ENCODE data around the gene CHIT1.

CHIT1 gene

DNA sequence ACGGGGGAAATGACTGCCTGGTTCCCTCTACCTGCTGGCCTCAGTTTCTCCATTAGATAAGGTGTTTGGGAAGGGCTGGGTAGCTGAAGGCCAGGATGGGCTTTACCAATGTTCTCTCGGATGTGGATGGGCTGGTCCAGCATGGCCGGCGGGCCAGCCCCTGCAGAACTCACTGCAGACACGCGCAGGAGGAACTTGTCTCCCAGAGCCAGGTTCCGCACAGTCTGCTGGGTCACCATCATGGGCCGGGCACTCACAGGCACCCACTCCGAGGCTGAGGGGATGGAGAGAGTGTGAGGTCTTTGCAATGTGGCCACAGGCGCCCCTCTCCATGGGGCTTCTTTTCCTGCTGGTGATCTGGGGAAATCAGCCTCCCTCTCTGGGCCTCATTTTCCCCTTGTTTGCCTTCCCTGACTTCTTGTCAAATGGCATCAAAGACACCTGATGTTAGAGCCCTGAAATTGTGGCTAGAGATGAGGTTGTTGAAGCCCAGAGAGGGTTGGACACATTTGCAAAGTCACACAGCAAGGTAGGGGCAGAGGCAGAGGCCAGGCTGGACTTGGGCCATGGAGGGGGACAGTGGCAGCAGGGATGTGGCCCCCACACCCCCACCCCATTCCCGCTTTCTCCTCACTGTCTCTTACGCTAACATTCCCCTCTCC, 55.0 kb downstream of the CHIT1 start:
- Histone ChIP-seq H3K9me3 (ENCODE audit: control insufficient read depth, insufficient read depth, low read length) (no peaks in the 10 kb centered on the region), H3K4me1 (ENCODE audit: insufficient read depth, low read length) (peaks cover 21% of the 10 kb centered on the region), H3K36me3 (ENCODE audit: insufficient read depth, low read length) (no peaks in the 10 kb centered on the region), H3K9ac (ENCODE audit: low read depth, low read length) (no peak overlapping the region)

DNA sequence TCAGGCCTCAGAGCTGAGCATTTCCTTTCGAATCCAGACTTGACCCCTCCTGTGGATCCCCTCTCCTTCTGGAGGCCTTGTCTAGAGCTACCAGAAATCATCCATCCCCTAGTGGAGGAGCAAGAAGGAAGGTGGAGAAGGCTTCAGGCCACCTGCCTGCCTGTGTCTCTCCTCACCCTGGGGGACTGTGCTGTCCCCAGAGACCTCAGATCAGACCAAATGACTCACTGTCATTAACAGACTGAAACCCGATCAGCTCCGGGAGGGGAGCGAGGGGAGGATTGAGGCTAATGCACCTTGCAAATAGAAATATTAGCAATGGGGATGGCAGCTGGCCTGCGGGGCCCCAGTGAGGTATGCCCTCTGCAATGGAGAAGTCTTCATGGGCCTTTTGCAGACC, 55.9 kb downstream of the CHIT1 start:
- Histone ChIP-seq H3K9ac (ENCODE audit: low read depth, low read length) (no peak overlapping the region), H3K4me1 (ENCODE audit: insufficient read depth, low read length) (peaks cover 18% of the 10 kb centered on the region), H3K9me3 (ENCODE audit: control insufficient read depth, insufficient read depth, low read length) (no peaks in the 10 kb centered on the region), H3K36me3 (ENCODE audit: insufficient read depth, low read length) (no peaks in the 10 kb centered on the region)

DNA sequence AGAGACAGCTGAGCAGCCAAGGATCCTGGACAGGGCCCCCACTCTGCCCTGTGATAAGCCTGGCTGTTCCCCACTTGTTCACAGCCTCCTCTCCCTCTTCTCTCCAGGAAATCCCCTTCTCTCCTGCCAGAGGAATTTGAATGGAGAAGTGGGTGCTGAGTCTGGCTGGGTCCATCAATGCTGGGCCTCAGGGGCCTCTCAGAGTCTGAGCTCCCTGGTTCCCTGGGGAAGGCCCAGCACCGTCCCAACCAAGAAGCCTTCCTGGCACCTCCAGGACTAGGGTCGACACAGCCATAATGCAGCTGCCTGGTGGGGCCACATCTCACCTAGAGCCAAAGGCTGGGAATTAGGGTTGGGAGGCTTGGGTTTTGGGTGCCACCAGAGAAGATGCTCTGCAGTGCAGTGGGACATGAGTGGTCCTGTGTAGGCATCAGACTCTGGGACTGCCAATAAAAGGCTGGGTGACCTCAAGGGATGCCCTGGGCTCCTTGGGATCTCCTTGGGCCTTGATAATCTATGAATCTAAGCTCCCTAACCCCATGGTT, 56.4 kb downstream of the CHIT1 start:
- H3K36me3 ChIP-seq (ENCODE audit: insufficient read depth, low read length), result no peaks in the 10 kb centered on the region
- H3K9me3 ChIP-seq (ENCODE audit: control insufficient read depth, insufficient read depth, low read length), result no peaks in the 10 kb centered on the region
- H3K9ac ChIP-seq (ENCODE audit: low read depth, low read length), result no peak overlapping the region
- H3K4me1 ChIP-seq (ENCODE audit: insufficient read depth, low read length), result peaks cover 13% of the 10 kb centered on the region

DNA sequence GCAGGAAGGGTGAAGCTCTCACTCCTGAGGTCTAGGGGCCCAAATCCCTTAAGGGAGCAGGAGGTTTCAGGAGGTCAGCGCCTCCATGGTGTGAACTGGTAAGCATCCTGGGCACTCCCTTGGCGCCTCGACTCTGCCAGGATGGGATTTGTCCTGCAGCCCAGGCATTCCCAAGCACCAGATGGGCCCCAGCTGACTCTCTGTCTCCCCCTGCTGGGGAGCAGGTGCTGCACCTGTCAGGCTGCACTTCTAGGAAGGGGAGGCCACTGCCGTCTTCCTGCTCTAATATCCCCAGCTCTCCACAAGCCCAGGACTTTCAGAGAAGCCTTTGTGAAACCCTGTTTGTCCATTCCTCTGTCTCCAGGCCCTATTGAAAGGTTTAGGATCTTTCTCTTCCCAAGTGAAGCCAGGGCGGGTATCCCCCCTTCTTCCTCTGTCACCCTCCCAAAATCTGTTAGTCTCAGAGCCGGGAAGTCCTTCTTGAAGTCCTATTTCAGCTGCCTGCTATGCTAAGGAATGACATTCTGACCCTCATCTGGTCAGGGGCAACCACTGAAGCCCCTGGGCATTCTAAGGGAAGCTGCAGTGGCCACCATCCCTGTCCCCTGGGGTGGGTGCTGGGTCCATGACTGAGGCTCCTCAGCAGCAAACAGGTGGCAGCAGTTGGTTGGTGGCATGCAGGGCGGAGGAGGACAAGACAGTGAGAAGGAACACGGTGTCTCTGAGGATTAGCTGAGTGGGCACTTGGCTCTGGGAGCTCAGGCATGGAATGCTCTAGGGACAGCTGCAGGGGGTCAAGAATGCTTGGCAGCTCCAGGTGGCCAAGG, 57.1 kb downstream of the CHIT1 start:
- Histone ChIP-seq H3K9me3 (ENCODE audit: control insufficient read depth, insufficient read depth, low read length) (no peaks in the 10 kb centered on the region), H3K9ac (ENCODE audit: low read depth, low read length) (no peak overlapping the region), H3K4me1 (ENCODE audit: insufficient read depth, low read length) (peaks cover 6% of the 10 kb centered on the region; the same call in 1 of the 2 replicates), H3K36me3 (ENCODE audit: insufficient read depth, low read length) (no peaks in the 10 kb centered on the region)

DNA sequence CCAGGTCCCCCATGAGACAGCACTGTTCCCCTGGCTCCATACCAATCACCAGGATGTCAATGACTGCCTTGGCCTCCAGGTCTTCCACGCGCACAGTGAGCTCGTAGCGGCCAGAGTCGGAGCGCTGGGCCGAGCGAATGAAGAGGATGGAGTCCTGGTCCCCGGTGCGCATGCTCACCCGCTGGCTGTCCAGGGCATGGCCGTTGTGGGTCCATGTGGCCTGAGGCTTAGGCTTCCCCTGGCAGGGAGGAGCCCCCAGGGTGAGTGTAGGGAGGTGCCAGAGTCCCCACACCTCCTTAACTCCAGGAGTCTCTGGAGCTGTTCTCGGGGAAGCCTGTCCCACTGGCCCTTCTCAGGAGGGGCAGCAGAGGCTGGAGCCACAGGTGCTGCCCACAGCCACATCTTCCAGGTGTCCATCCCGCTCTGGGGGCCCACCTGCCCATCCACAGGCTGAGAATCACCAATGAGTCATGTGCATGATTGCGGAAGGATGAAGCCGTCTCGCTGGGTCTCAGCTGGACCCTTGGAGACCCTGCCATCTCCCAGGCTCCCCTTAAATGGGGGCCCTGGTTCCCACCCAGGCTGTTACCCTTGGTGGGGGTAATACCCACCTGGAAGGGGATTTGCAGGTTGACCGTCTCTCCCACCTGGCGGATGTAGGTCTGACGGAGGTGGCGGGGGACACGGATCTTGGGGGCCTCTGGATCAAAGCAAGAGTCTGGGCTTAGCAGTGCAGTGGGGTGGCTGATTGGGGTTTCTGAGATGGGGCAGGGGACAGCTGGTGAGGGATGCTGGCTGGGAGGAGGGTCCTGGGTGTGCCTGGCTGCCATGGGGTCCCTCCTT, 57.9 kb downstream of the CHIT1 start:
- H3K9ac ChIP-seq (ENCODE audit: low read depth, low read length), result no peak overlapping the region
- no peaks in the 10 kb centered on the region for H3K9me3 ChIP-seq (ENCODE audit: control insufficient read depth, insufficient read depth, low read length)
- no peaks in the 10 kb centered on the region for H3K36me3 ChIP-seq (ENCODE audit: insufficient read depth, low read length)
- H3K4me1 ChIP-seq (ENCODE audit: insufficient read depth, low read length), result peaks cover 4% of the 10 kb centered on the region; the same call in 1 of the 2 replicates

DNA sequence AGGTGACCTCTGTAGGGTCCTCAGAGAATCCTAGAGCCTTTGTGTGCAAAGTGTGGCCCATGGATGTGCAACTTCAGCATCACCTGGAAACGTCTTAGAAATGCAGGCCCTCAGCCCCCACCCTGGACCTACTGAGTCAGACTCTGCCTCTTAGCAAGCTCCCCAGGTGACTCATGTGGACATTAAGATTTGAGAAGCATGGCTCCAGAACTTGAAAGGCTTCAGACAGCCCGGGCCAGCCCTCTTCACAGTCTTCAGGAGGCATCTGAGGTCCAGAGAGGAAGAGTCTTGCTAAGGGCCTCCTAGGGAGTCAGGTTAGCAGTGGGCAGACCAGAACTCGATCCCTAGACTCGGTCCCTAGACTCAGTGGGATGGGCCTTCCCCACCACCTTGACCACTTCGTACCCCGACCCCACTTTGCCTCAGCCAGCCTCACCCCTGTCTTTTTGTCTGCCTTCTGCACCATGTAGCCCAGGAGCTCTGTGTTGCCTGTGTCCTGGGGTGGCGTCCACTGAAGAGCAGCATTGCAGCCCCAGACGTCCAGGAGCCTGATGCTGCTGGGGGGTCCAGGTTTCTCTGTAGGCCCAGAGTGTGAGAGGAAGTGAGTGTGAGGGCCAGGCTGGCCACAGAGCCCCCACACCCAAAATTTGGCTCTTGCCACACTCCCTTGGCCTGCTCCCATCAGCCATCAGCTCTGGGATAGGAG, 58.7 kb downstream of the CHIT1 start:
- no peak overlapping the region for H3K9ac ChIP-seq (ENCODE audit: low read depth, low read length)
- no peaks in the 10 kb centered on the region for H3K36me3 ChIP-seq (ENCODE audit: insufficient read depth, low read length)
- H3K4me1 ChIP-seq (ENCODE audit: insufficient read depth, low read length), result peaks cover 4% of the 10 kb centered on the region; the same call in 1 of the 2 replicates
- no peaks in the 10 kb centered on the region for H3K9me3 ChIP-seq (ENCODE audit: control insufficient read depth, insufficient read depth, low read length)

DNA sequence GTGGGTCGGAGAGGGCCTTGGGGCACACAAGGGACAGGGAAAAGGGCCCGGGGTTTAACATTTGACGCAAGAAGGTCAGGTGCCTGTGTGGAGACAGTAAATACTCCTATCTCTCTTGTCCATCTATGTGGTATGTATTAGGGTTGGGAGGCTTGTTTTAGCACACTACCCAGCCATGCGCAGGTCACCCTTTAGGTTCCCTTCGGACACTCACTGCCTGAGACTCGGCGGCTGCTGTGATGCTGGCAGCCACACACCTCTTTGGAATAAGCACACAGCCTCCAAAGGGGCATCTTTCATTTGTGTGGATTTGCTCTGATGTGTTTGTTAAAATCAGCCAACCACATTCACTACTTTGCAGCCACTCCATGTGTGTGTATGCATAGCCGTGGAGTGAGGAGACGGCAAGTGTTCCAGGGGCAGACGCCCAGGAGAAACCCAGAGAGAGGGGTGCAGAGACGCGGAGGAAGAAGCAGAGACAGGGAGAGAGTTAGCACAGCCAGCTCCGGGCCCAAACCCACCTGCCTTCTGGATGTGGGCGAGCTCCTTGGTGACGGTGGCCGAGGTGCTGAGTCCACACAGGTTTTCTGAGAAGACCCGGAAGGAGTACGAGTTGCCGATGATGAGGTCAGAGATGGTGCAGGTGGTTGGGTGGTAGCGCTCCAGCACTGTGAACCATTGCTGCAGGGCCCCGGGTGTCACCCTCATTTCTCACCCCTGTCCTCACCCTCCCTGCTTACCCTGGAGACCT, 59.5 kb downstream of the CHIT1 start:
- Histone ChIP-seq H3K36me3 (ENCODE audit: insufficient read depth, low read length) (no peaks in the 10 kb centered on the region), H3K9ac (ENCODE audit: low read depth, low read length) (no peak overlapping the region), H3K9me3 (ENCODE audit: control insufficient read depth, insufficient read depth, low read length) (no peaks in the 10 kb centered on the region), H3K4me1 (ENCODE audit: insufficient read depth, low read length) (peaks cover 4% of the 10 kb centered on the region; the same call in 1 of the 2 replicates)

DNA sequence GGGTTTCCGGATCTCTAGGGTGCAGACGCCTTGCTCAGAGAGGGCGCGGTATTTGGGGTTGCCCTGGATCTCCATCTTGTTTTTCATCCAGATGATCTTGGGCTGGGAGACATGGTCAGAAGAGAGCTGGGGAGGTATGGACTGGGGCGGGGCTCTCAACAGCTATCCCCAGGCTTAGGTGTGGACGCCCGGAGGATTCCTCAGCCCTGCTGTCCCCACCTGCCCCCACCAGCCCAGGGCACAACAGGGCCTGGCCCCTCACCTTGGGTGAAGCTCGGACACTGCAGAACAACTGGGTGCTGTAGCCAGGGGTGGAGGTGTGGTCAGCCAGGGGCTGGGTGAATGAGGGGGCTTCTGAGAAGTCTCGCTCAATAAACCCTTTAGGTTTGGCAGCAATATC, 60.5 kb downstream of the CHIT1 start:
- peaks cover 4% of the 10 kb centered on the region; the same call in 1 of the 2 replicates for H3K4me1 ChIP-seq (ENCODE audit: insufficient read depth, low read length)
- no peaks in the 10 kb centered on the region for H3K36me3 ChIP-seq (ENCODE audit: insufficient read depth, low read length)
- no peak overlapping the region for H3K9ac ChIP-seq (ENCODE audit: low read depth, low read length)
- H3K9me3 ChIP-seq (ENCODE audit: control insufficient read depth, insufficient read depth, low read length), result no peaks in the 10 kb centered on the region

DNA sequence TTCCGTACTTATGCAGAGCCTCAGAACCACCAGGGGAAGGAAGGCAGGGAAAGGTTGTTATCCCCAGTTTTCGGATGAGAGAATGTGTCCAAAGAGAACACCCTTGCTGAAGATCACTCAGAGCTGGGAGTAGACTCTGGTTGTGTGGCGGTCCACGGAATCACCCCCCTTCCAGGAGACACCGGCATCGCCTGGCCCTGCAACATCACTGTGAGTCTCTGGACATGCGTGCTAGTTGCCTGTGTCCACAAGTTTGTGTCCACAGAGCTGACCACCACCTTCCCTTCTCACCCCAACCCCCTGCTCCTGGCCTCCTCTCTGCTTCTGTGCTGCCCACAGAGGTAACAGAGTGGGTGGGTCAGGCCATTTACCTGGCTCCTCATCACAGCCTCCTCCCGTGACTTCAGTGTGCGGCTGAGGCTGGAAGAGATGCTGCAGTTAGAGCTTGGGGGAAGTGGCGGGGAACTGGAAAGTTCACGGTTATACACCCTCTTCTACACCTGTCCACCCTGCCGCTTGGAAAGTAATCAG, 61.2 kb downstream of the CHIT1 start:
- Histone ChIP-seq H3K9me3 (ENCODE audit: control insufficient read depth, insufficient read depth, low read length) (no peaks in the 10 kb centered on the region), H3K36me3 (ENCODE audit: insufficient read depth, low read length) (no peaks in the 10 kb centered on the region), H3K4me1 (ENCODE audit: insufficient read depth, low read length) (peaks cover 4% of the 10 kb centered on the region; the same call in 1 of the 2 replicates), H3K9ac (ENCODE audit: low read depth, low read length) (no peak overlapping the region)

DNA sequence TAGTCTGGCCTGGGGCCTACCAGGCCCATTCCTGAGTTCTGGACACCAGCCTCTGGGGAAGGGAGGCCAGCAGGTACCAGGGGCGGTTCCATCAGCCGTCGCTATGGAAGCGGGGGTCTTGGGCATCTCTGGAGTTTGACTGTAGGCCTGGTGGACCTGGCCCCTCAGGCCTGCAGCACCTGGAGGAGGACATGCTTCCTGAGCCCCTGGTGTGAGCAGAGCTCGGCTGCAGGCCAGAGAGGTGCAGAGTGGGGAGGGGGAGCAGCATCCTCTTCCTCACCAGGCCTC, 61.6 kb downstream of the CHIT1 start:
- Histone ChIP-seq H3K36me3 (ENCODE audit: insufficient read depth, low read length) (no peaks in the 10 kb centered on the region), H3K9ac (ENCODE audit: low read depth, low read length) (no peak overlapping the region), H3K4me1 (ENCODE audit: insufficient read depth, low read length) (peaks cover 4% of the 10 kb centered on the region; the same call in 1 of the 2 replicates)

DNA sequence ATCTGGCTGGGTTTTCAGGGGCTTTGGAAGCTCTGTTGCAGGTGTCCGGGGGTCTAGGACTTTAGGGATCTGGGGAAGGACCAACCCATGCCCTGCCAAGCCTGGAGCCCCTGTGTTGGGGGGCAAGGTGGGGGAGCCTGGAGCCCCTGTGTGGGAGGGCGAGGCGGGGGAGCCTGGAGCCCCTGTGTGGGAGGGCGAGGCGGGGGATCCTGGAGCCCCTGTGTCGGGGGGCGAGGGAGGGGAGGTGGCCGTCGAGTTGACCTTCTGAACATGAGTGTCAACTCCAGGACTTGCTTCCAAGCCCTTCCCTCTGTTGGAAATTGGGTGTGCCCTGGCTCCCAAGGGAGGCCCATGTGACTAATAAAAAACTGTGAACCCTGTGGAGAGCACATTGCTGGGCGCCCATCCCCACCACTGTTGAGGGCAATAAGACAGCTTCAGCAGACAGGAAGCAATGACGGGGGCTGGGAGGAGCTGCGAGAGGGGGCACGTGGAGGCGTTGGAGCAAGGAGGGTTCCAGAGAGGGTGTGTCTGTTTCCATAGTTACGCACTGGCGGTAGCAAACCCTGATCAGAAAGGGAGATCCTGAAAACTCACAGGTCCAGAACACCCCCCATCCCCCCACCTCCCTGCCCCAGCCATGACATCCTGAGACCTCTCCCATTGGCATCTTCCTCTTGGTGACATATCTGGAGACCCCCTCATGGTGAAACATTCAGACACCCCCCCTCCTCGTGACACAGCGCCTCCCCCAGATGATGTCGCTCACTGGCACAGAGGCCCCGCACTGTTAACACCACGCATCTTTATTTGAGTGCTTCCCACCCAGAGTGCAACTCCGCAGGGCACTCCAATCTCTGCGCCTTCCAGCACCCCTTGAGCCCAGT, 62.2 kb downstream of the CHIT1 start:
- H3K4me1 ChIP-seq (ENCODE audit: insufficient read depth, low read length), result no peaks in the 10 kb centered on the region; the same call in 1 of the 2 replicates
- no peaks in the 10 kb centered on the region for H3K36me3 ChIP-seq (ENCODE audit: insufficient read depth, low read length)
- no peaks in the 10 kb centered on the region for H3K9me3 ChIP-seq (ENCODE audit: control insufficient read depth, insufficient read depth, low read length)
- no peak overlapping the region for H3K9ac ChIP-seq (ENCODE audit: low read depth, low read length)

More for the DNA sequence above, 61.6 kb downstream of the CHIT1 start:
- no peaks in the 10 kb centered on the region for H3K9me3 ChIP-seq (ENCODE audit: control insufficient read depth, insufficient read depth, low read length)

DNA sequence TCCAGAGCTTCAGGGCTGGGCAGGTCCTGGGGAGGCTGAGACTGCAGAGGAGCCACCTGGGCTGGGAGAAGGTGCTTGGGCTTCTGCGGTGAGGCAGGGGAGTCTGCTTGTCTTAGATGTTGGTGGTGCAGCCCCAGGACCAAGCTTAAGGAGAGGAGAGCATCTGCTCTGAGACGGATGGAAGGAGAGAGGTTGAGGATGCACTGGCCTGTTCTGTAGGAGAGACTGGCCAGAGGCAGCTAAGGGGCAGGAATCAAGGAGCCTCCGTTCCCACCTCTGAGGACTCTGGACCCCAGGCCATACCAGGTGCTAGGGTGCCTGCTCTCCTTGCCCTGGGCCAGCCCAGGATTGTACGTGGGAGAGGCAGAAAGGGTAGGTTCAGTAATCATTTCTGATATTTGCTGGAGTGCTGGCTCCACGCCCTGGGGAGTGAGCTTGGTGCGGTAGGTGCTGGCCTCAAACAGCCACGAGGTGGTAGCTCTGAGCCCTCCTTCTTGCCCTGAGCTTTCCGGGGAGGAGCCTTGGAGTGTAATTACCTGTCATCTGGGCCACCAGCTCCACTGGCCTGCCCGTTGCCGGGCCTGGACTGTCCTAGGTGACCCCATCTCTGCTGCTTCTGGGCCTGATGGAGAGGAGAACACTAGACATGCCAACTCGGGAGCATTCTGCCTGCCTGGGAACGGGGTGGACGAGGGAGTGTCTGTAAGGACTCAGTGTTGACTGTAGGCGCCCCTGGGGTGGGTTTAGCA, 63.1 kb downstream of the CHIT1 start:
- no peak overlapping the region for H3K9ac ChIP-seq (ENCODE audit: low read depth, low read length)
- no peaks in the 10 kb centered on the region for H3K4me1 ChIP-seq (ENCODE audit: insufficient read depth, low read length)

More for the DNA sequence above, 63.1 kb downstream of the CHIT1 start:
- no peaks in the 10 kb centered on the region for H3K36me3 ChIP-seq (ENCODE audit: insufficient read depth, low read length)
- H3K9me3 ChIP-seq (ENCODE audit: control insufficient read depth, insufficient read depth, low read length), result no peaks in the 10 kb centered on the region
